ENCODE results near the gene CSNK1D. TPM values are rescaled to one million over a fixed set of nuclear protein-coding genes. Genes with fewer than 3 reads are reported as not detected.
"Not testable (repeated sequence)": the region's sequence is repeated elsewhere in the genome, so short reads cannot be mapped to it uniquely, and the experiment has no call there.

CSNK1D gene
- total RNA-seq, 1 donor from 2014 or later = 118 TPM

- H3K36me3 Mint-ChIP-seq (ENCODE audit: unreplicated experiment) = peaks cover 46% of the 10 kb centered on the region
- TF ChIP-seq CTCF (IDR thresholded peaks at IDR 0.05) = no peak
- no peak overlapping the region for H3K4me3 Mint-ChIP-seq (ENCODE audit: unreplicated experiment)
- no peak for DNase-seq (ENCODE audit: extremely low spot score, unreplicated experiment)
- no peak overlapping the region for H3K27ac Mint-ChIP-seq (ENCODE audit: unreplicated experiment)
- H3K4me1 Mint-ChIP-seq (ENCODE audit: unreplicated experiment) = no peaks in the 10 kb centered on the region
- H3K9me3 Mint-ChIP-seq (ENCODE audit: unreplicated experiment) = no peaks in the 10 kb centered on the region
- no peaks in the 10 kb centered on the region for H3K27me3 Mint-ChIP-seq (ENCODE audit: unreplicated experiment)
Measured at GRCh38 chr17:82194765-82195164, 78.7 kb downstream of the CSNK1D start.

GRCh38 chr17:82193520-82194220, 79.8 kb downstream of the CSNK1D start:
- Mint-ChIP-seq H3K9me3 (ENCODE audit: unreplicated experiment) (no peaks in the 10 kb centered on the region), H3K36me3 (ENCODE audit: unreplicated experiment) (peaks cover 47% of the 10 kb centered on the region), H3K27ac (ENCODE audit: unreplicated experiment) (no peak overlapping the region), H3K27me3 (ENCODE audit: unreplicated experiment) (no peaks in the 10 kb centered on the region), H3K4me1 (ENCODE audit: unreplicated experiment) (no peaks in the 10 kb centered on the region), H3K4me3 (ENCODE audit: unreplicated experiment) (no peak overlapping the region)
- no peak for TF ChIP-seq CTCF (IDR thresholded peaks at IDR 0.05)
- DNase-seq (ENCODE audit: extremely low spot score, unreplicated experiment) = no peak

GRCh38 chr17:82193050-82193449, 80.5 kb downstream of the CSNK1D start:
- H3K4me3 Mint-ChIP-seq (ENCODE audit: unreplicated experiment); H3K4me1 Mint-ChIP-seq (ENCODE audit: unreplicated experiment); H3K9me3 Mint-ChIP-seq (ENCODE audit: unreplicated experiment); DNase-seq (ENCODE audit: extremely low spot score, unreplicated experiment); H3K27me3 Mint-ChIP-seq (ENCODE audit: unreplicated experiment); H3K27ac Mint-ChIP-seq (ENCODE audit: unreplicated experiment): not testable (repeated sequence)
- peaks cover 47% of the 10 kb centered on the region for H3K36me3 Mint-ChIP-seq (ENCODE audit: unreplicated experiment)

Small RNA genes within 50 kb of the gene (microRNA-seq; reads per million reads assigned to microRNA genes)
- not detected for gene MIR6787 (ENCODE audit: unreplicated experiment)

Other genes with a start within 250 kb of the CSNK1D start
- 19.4 and 21.8 TPM in 2 replicates for gene RAC3, start 242.0 kb downstream of the CSNK1D start, total RNA-seq
- 69.0 and 71.0 TPM in 2 replicates for gene DCXR, start 236.0 kb downstream of the CSNK1D start, total RNA-seq
- 37.3 and 41.0 TPM in 2 replicates for gene RFNG, start 221.9 kb downstream of the CSNK1D start, total RNA-seq
- 100 and 108 TPM in 2 replicates for gene GPS1, start 221.8 kb downstream of the CSNK1D start, total RNA-seq
- 69.3 and 73.3 TPM in 2 replicates for gene DUS1L, start 207.9 kb downstream of the CSNK1D start, total RNA-seq
- gene FASN, start 175.5 kb downstream of the CSNK1D start, total RNA-seq = 134 and 136 TPM in 2 replicates
- gene CCDC57, start 60.9 kb downstream of the CSNK1D start, total RNA-seq = 50.8 and 57.9 TPM in 2 replicates
- gene SLC16A3, start 44.7 kb downstream of the CSNK1D start, total RNA-seq = 12.9 and 18.1 TPM in 2 replicates
- 1.0 TPM in 2 replicates for gene CD7, start 43.9 kb upstream of the CSNK1D start, total RNA-seq
- 24.1 and 28.6 TPM in 2 replicates for gene SECTM1, start 60.1 kb upstream of the CSNK1D start, total RNA-seq
- not detected in 2 replicates for gene TEX19, start 85.5 kb upstream of the CSNK1D start, total RNA-seq
- gene UTS2R, start 98.1 kb upstream of the CSNK1D start, total RNA-seq = not detected in 2 replicates
- 21.9 and 26.5 TPM in 2 replicates for gene HEXD, start 144.6 kb upstream of the CSNK1D start, total RNA-seq
- gene OGFOD3, start 144.9 kb upstream of the CSNK1D start, total RNA-seq = 30.7 and 32.8 TPM in 2 replicates
- gene CYBC1, start 177.1 kb upstream of the CSNK1D start, total RNA-seq = 69.8 and 78.7 TPM in 2 replicates
- gene NARF, start 185.0 kb upstream of the CSNK1D start, total RNA-seq = 65.7 and 72.8 TPM in 2 replicates
- 59.9 and 65.1 TPM in 2 replicates for gene FOXK2, start 246.0 kb upstream of the CSNK1D start, total RNA-seq